Measurements from ENCODE around the gene CMPK1.

DNA sequence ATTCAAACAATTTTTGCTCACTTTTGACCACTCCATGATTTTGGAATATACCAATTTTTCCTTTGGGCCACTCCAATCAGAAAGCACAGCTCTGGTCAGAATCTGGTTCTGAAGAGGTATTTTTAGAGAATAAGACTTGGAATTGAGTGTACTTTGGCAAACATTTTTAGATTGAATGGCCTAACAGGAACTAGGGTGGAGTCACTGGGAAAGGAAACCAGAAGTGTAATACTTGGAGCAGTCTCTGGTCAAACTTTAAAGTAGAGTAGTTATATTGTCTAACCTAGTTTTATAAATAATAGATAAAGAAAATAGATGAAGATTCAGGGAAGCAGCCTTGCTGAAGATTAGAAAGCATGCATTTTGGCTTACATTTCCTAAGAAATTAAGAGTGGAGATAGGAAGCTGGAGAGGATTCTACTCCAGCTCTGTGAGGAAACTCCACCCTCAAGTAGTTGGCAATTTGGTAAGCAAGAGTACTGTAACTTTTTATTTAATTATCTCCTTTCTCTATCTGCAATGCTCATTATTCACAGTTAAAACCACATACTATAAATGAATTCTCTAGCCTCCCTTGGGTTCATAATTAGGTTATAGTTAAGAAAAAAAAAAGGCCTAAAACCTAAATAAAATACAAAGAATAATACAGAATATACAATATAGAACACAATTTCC, 35.4 kb upstream of the CMPK1 start:
- TF ChIP-seq, protein P1, sequence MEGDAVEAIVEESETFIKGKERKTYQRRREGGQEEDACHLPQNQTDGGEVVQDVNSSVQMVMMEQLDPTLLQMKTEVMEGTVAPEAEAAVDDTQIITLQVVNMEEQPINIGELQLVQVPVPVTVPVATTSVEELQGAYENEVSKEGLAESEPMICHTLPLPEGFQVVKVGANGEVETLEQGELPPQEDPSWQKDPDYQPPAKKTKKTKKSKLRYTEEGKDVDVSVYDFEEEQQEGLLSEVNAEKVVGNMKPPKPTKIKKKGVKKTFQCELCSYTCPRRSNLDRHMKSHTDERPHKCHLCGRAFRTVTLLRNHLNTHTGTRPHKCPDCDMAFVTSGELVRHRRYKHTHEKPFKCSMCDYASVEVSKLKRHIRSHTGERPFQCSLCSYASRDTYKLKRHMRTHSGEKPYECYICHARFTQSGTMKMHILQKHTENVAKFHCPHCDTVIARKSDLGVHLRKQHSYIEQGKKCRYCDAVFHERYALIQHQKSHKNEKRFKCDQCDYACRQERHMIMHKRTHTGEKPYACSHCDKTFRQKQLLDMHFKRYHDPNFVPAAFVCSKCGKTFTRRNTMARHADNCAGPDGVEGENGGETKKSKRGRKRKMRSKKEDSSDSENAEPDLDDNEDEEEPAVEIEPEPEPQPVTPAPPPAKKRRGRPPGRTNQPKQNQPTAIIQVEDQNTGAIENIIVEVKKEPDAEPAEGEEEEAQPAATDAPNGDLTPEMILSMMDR (conservative IDR thresholded peaks at IDR 0.05; ENCODE audit: low read length): no peak
- no peak for TF ChIP-seq EZH2phosphoT487 (IDR thresholded peaks at IDR 0.05; ENCODE audit: borderline replicate concordance)

Measured in Loucy (cell line).